Keratinocyte (primary cell): ENCODE measurements around the gene DPEP2. TPM values are rescaled to one million over a fixed set of nuclear protein-coding genes. Genes with fewer than 3 reads are reported as not detected.
A peak's percentile ranks its signal among the peaks of the same experiment; 100 is the strongest.

ENCODE experiments used
- DNase-seq: peaks from one replicate; pipeline ENCODE4 v3.0.0-alpha.2; 2011; ENCODE audit warnings: low read depth, missing footprints, low spot score
- FAIRE-seq: peaks from 2 replicates; lab custom pipeline; 2011; peaks lifted over from hg19 to GRCh38; lab: Jason Lieb, UNC
- H2AFZ ChIP-seq: 2 replicates; pipeline ENCODE4 v1.6.0; 2012; ENCODE audit warnings: low read length, control low read depth, inconsistent platforms; ENCODE audit not compliant: control insufficient read depth
- H3K27ac ChIP-seq: 2 replicates; pipeline ENCODE4 v1.5.1; 2011; ENCODE audit warnings: low read length; ENCODE audit not compliant: control insufficient read depth, insufficient read depth
- H3K27me3 ChIP-seq: 3 replicates; pipeline ENCODE4 v1.6.0; 2011; ENCODE audit warnings: low read length; ENCODE audit not compliant: control insufficient read depth, insufficient read depth; ENCODE audit errors: extremely low read depth
- H3K36me3 ChIP-seq, 2 experiments: 2 replicates in 1 of 2; 3 replicates in 1 of 2; pipeline ENCODE4 v1.5.1; 2011; ENCODE audit warnings: low read length in 2 of 2, mild to moderate bottlenecking in 1 of 2; ENCODE audit not compliant: control insufficient read depth in 2 of 2, insufficient read depth in 2 of 2; ENCODE audit errors: extremely low read depth in 1 of 2
- H3K4me1 ChIP-seq: 3 replicates; pipeline ENCODE4 v1.5.1; 2011; ENCODE audit warnings: low read length; ENCODE audit not compliant: control insufficient read depth, insufficient read depth; ENCODE audit errors: extremely low read depth
- H3K4me2 ChIP-seq: 3 replicates; pipeline ENCODE4 v1.6.0; 2011; ENCODE audit warnings: low read depth, low read length; ENCODE audit not compliant: control insufficient read depth, insufficient read depth; ENCODE audit errors: extremely low read depth
- H3K4me3 ChIP-seq, 3 experiments: fragments of 200-600 bp in 1 of 3; sonication (generic) in 1 of 3; 2 replicates in 2 of 3; 3 replicates in 1 of 3; pipeline ENCODE4 v1.5.1; 2011 to 2016; ENCODE audit warnings: low read length in 3 of 3, mild to moderate bottlenecking in 3 of 3, control low read depth in 2 of 3, inconsistent platforms in 1 of 3, low read depth in 1 of 3, mixed read lengths in 1 of 3, mixed run types in 1 of 3, moderate library complexity in 1 of 3; ENCODE audit not compliant: control insufficient read depth in 2 of 3, insufficient read depth in 2 of 3; ENCODE audit errors: extremely low read depth in 1 of 3
- H3K79me2 ChIP-seq: 2 replicates; pipeline ENCODE4 v1.6.0; 2012; ENCODE audit warnings: low read length; ENCODE audit not compliant: control insufficient read depth, insufficient read depth
- H3K9ac ChIP-seq: 3 replicates; pipeline ENCODE4 v1.6.0; 2011; ENCODE audit warnings: low read length; ENCODE audit not compliant: control insufficient read depth, insufficient read depth; ENCODE audit errors: extremely low read depth
- H3K9me1 ChIP-seq: 3 replicates; pipeline ENCODE4 v1.6.0; 2011; ENCODE audit warnings: low read length; ENCODE audit not compliant: control insufficient read depth, insufficient read depth; ENCODE audit errors: extremely low read depth
- H3K9me3 ChIP-seq: 2 replicates; pipeline ENCODE4 v1.5.1; 2012; ENCODE audit warnings: low read depth, low read length; ENCODE audit not compliant: control insufficient read depth
- H4K20me1 ChIP-seq: 3 replicates; pipeline ENCODE4 v1.6.0; 2011; ENCODE audit warnings: low read length; ENCODE audit not compliant: control insufficient read depth, insufficient read depth; ENCODE audit errors: extremely low read depth
- EZH2 ChIP-seq: IDR thresholded peaks from one replicate; pipeline ENCODE4 v1.6.1; 2012; ENCODE audit warnings: inconsistent platforms, mild to moderate bottlenecking, low read length, moderate library complexity
- dilution Hi-C: fragments of 300-500 bp; cut with MboI; formaldehyde crosslinking; loops from one replicate; pipeline ENCODE4 v1.7.0; 2020; ENCODE audit warnings: low sequenced_read_pairs; ENCODE audit not compliant: extremely low pct_ligation_motif_present
- polyA plus RNA-seq, 5 experiments: library from polyadenylated mRNA; depleted of rRNA in 3 of 5; stranded (reverse) in 3 of 5; stranded (forward) in 1 of 5; unstranded in 1 of 5; fragments of >200 nt; gene quantifications; 1 replicate in 1 of 5; 2 replicates in 3 of 5; 3 replicates in 1 of 5; pipeline versions ENCODE4 v1.2.1 to v1.2.3, GENCODE V29; 2011 to 2012; ENCODE audit warnings: missing spikeins in 2 of 5, low read depth in 1 of 5, low replicate concordance in 1 of 5
- TF ChIP-seq, protein P1 (sequence below), 3 experiments: IDR thresholded peaks in 1 of 3; conservative IDR thresholded peaks in 1 of 3; optimal IDR thresholded peaks in 1 of 3; 2 replicates in 2 of 3; 3 replicates in 1 of 3; pipeline versions ENCODE3 to v1.5.1; 2011; ENCODE audit warnings: low read length in 3 of 3, mild to moderate bottlenecking in 3 of 3, moderate library complexity in 2 of 3, control low read depth in 1 of 3, inconsistent platforms in 1 of 3; ENCODE audit not compliant: insufficient read depth in 2 of 3; ENCODE audit errors: extremely low read depth in 1 of 3

DPEP2 gene
- polyA plus RNA-seq, 1 donor (not counting 4 experiments of a cell fraction or from before 2014, with no cell fraction given): not detected

GRCh38 chr16:68005211-68005610 lies 5.9 kb upstream of the DPEP2 start:
- dilution Hi-C loops: no loop called here

GRCh38 chr16:68003031-68003430 lies 3.7 kb upstream of the DPEP2 start:
- Histone ChIP-seq H3K4me2 (no peak overlapping the region), H3K27ac (no peak overlapping the region), H3K4me3 (no peak overlapping the region), H3K9me3 (no peaks in the 10 kb centered on the region), H3K27me3 (no peaks in the 10 kb centered on the region), H3K9me1 (no peaks in the 10 kb centered on the region), H2AFZ (no peak overlapping the region), H4K20me1 (no peaks in the 10 kb centered on the region), H3K79me2 (no peaks in the 10 kb centered on the region), H3K9ac (no peak overlapping the region), H3K4me1 (peaks cover 21% of the 10 kb centered on the region), H3K36me3 (no peaks in the 10 kb centered on the region)
- FAIRE-seq: no peak
- TF ChIP-seq, protein P1, sequence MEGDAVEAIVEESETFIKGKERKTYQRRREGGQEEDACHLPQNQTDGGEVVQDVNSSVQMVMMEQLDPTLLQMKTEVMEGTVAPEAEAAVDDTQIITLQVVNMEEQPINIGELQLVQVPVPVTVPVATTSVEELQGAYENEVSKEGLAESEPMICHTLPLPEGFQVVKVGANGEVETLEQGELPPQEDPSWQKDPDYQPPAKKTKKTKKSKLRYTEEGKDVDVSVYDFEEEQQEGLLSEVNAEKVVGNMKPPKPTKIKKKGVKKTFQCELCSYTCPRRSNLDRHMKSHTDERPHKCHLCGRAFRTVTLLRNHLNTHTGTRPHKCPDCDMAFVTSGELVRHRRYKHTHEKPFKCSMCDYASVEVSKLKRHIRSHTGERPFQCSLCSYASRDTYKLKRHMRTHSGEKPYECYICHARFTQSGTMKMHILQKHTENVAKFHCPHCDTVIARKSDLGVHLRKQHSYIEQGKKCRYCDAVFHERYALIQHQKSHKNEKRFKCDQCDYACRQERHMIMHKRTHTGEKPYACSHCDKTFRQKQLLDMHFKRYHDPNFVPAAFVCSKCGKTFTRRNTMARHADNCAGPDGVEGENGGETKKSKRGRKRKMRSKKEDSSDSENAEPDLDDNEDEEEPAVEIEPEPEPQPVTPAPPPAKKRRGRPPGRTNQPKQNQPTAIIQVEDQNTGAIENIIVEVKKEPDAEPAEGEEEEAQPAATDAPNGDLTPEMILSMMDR (optimal IDR thresholded peaks at IDR 0.05 in 1 of 3, IDR thresholded peaks at IDR 0.05 in 1 of 3, conservative IDR thresholded peaks at IDR 0.05 in 1 of 3; ENCODE audit: extremely low read depth in 1 of 3, insufficient read depth in 2 of 3, low read length in 3 of 3): no peak
- TF ChIP-seq EZH2: no peak
- no peak for DNase-seq
- dilution Hi-C loops: no loop called here

More at GRCh38 chr16:68005211-68005610, 5.9 kb upstream of the DPEP2 start:
- H3K9me3 ChIP-seq: no peaks in the 10 kb centered on the region
- H2AFZ ChIP-seq: peak overlapping the region; percentile 63
- H3K36me3 ChIP-seq: no peaks in the 10 kb centered on the region
- TF ChIP-seq EZH2: no peak
- peaks cover 21% of the 10 kb centered on the region for H3K4me1 ChIP-seq
- no peaks in the 10 kb centered on the region for H3K9me1 ChIP-seq
- FAIRE-seq: no peak
- no peak overlapping the region for H3K4me3 ChIP-seq
- H3K4me2 ChIP-seq: peak overlapping the region; percentile 71
- no peaks in the 10 kb centered on the region for H3K79me2 ChIP-seq
- peak overlapping the region; percentile 88 for H3K27ac ChIP-seq
- no peaks in the 10 kb centered on the region for H3K27me3 ChIP-seq
- no peak for DNase-seq
- peak overlapping the region; percentile 69 for H3K9ac ChIP-seq
- no peaks in the 10 kb centered on the region for H4K20me1 ChIP-seq

DNA sequence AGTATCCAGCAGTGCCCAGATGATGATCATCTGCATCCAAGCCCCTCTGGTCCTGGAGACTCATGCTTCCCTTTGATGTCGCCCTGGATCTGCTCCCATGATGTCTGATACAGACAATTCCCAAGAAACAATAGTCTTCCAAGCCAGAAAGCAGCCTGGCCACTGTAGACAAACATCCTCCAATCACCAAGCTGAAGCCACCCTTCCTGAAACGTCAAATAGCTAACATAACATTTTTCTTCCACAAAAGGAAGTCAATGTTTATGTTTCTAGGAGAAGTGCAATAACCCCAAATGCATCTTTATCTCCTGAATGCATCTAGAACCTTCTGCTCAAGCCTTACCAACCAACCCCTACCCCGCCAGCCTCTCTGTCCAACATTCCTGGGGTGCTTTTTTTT lies 1.2 kb upstream of the DPEP2 start:
- Histone ChIP-seq H3K9me3 (no peaks in the 10 kb centered on the region), H3K4me3 (no peak overlapping the region), H3K9me1 (no peaks in the 10 kb centered on the region), H3K4me2 (no peak overlapping the region), H4K20me1 (no peaks in the 10 kb centered on the region), H3K27ac (no peak overlapping the region), H2AFZ (no peak overlapping the region), H3K79me2 (no peaks in the 10 kb centered on the region), H3K4me1 (peaks cover 9% of the 10 kb centered on the region), H3K27me3 (no peaks in the 10 kb centered on the region), H3K36me3 (no peaks in the 10 kb centered on the region), H3K9ac (no peak overlapping the region)
- dilution Hi-C loops: no loop called here
- FAIRE-seq: no peak
- no peak for TF ChIP-seq EZH2
- TF ChIP-seq, protein P1 (optimal IDR thresholded peaks at IDR 0.05 in 1 of 3, IDR thresholded peaks at IDR 0.05 in 1 of 3, conservative IDR thresholded peaks at IDR 0.05 in 1 of 3; ENCODE audit: extremely low read depth in 1 of 3, insufficient read depth in 2 of 3, low read length in 3 of 3): no peak
- no peak for DNase-seq
